Keratinocyte (primary cell): ENCODE measurements around the gene RIN3.

Experiments
- EZH2 ChIP-seq: IDR thresholded peaks from one replicate; pipeline ENCODE4 v1.6.1; 2012; ENCODE audit warnings: inconsistent platforms, mild to moderate bottlenecking, low read length, moderate library complexity
- TF ChIP-seq, protein P1 (sequence below), 3 experiments: IDR thresholded peaks in 1 of 3; conservative IDR thresholded peaks in 1 of 3; optimal IDR thresholded peaks in 1 of 3; 2 replicates in 2 of 3; 3 replicates in 1 of 3; pipeline versions ENCODE3 to v1.5.1; 2011; ENCODE audit warnings: low read length in 3 of 3, mild to moderate bottlenecking in 3 of 3, moderate library complexity in 2 of 3, control low read depth in 1 of 3, inconsistent platforms in 1 of 3; ENCODE audit not compliant: insufficient read depth in 2 of 3; ENCODE audit errors: extremely low read depth in 1 of 3

DNA sequence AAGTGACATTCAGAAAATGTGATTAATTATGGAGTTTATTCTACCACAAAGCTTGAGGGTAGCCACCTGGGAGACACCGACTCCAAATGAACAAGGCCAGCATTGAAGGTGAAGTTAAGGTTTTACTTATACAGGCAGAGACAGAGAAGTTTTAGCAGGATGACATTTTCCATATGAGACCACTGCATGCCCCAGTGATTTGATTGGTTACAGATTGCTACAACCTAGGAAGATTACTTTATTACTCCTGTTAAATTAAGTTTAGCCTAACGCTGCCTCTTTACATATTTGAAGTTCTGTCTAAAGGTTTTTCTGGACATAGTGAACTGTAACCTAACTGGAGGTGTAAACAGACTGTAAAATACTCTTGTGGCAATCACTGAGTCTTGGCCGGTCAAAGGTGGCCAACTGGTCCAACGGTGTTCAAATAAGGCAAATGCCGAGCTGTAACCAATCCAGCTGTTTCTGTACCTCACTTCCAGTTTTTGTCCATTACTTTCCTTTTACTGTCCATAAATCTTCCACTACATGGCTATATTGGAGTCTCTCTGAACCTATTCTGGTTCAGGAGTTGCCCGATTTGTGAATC, 57.2 kb downstream of the RIN3 start:
- TF ChIP-seq, protein P1, sequence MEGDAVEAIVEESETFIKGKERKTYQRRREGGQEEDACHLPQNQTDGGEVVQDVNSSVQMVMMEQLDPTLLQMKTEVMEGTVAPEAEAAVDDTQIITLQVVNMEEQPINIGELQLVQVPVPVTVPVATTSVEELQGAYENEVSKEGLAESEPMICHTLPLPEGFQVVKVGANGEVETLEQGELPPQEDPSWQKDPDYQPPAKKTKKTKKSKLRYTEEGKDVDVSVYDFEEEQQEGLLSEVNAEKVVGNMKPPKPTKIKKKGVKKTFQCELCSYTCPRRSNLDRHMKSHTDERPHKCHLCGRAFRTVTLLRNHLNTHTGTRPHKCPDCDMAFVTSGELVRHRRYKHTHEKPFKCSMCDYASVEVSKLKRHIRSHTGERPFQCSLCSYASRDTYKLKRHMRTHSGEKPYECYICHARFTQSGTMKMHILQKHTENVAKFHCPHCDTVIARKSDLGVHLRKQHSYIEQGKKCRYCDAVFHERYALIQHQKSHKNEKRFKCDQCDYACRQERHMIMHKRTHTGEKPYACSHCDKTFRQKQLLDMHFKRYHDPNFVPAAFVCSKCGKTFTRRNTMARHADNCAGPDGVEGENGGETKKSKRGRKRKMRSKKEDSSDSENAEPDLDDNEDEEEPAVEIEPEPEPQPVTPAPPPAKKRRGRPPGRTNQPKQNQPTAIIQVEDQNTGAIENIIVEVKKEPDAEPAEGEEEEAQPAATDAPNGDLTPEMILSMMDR (optimal IDR thresholded peaks at IDR 0.05 in 1 of 3, IDR thresholded peaks at IDR 0.05 in 1 of 3, conservative IDR thresholded peaks at IDR 0.05 in 1 of 3; ENCODE audit: extremely low read depth in 1 of 3, insufficient read depth in 2 of 3, low read length in 3 of 3): no peak
- TF ChIP-seq EZH2: no peak
